Measurements from ENCODE around the gene LRTM2. TPM values are rescaled to one million over a fixed set of nuclear protein-coding genes. Genes with fewer than 3 reads are reported as not detected.

The LRTM2 gene
- total RNA-seq, 3 donors from 2014 or later = not detected

GRCh38 chr12:1803736-1804135 is 16.6 kb upstream of the LRTM2 start:
- ATAC-seq (no peak), DNase-seq (peak in 2 of 3 donors; percentile 12 to 25)
- no peaks in the 10 kb centered on the region for H3K9me3 ChIP-seq
- no peaks in the 10 kb centered on the region for H3K4me1 ChIP-seq (ENCODE audit: low read depth)
- intact Hi-C loops (cut with DNase I, micrococcal nuclease) = no loop called here
- no peaks in the 10 kb centered on the region for H3K36me3 ChIP-seq (ENCODE audit: low read depth)
- no peak for TF ChIP-seq CTCF (IDR thresholded peaks at IDR 0.05)
- H3K4me3 ChIP-seq = no peak overlapping the region

- peak; percentile 87 to 95 (median 89) for DNase-seq
- Histone ChIP-seq H3K9me3 (no peaks in the 10 kb centered on the region), H3K4me3 (no peak overlapping the region), H3K36me3 (ENCODE audit: low read depth) (no peaks in the 10 kb centered on the region), H3K4me1 (ENCODE audit: low read depth) (no peaks in the 10 kb centered on the region)
- peak; percentile 95 for ATAC-seq
- TF ChIP-seq CTCF (IDR thresholded peaks at IDR 0.05) = no peak
- intact Hi-C loops (cut with DNase I, micrococcal nuclease) = no loop called here
These were observed 15.6 kb upstream of the LRTM2 start for GRCh38 chr12:1804545-1805332.

GRCh38 chr12:1805441-1806081 is 14.8 kb upstream of the LRTM2 start:
- DNase-seq = peak in 2 of 3 donors; percentile 22 to 48
- no peaks in the 10 kb centered on the region for H3K4me1 ChIP-seq (ENCODE audit: low read depth)
- H3K9me3 ChIP-seq = no peaks in the 10 kb centered on the region
- TF ChIP-seq CTCF (IDR thresholded peaks at IDR 0.05) = no peak
- intact Hi-C loops (cut with DNase I, micrococcal nuclease) = no loop called here
- H3K36me3 ChIP-seq (ENCODE audit: low read depth) = no peaks in the 10 kb centered on the region
- no peak for ATAC-seq
- no peak overlapping the region for H3K4me3 ChIP-seq

GRCh38 chr12:1806301-1807086 is 13.9 kb upstream of the LRTM2 start:
- H3K4me1 ChIP-seq (ENCODE audit: low read depth) = no peaks in the 10 kb centered on the region
- no peaks in the 10 kb centered on the region for H3K36me3 ChIP-seq (ENCODE audit: low read depth)
- H3K4me3 ChIP-seq = no peak overlapping the region
- H3K9me3 ChIP-seq = no peaks in the 10 kb centered on the region
- intact Hi-C loops (cut with DNase I, micrococcal nuclease) = no loop called here
- ATAC-seq (no peak), DNase-seq (peak in 2 of 3 donors; percentile 20 to 40)
- TF ChIP-seq CTCF (IDR thresholded peaks at IDR 0.05) = no peak

- no peak for ATAC-seq
- Histone ChIP-seq H3K36me3 (ENCODE audit: low read depth) (no peaks in the 10 kb centered on the region), H3K4me3 (no peak overlapping the region), H3K4me1 (ENCODE audit: low read depth) (no peaks in the 10 kb centered on the region), H3K9me3 (no peaks in the 10 kb centered on the region)
- intact Hi-C loops (cut with DNase I, micrococcal nuclease) = no loop called here
- peak in 2 of 3 donors; percentile 18 for DNase-seq
- TF ChIP-seq CTCF (IDR thresholded peaks at IDR 0.05) = no peak
These were observed 13.1 kb upstream of the LRTM2 start for GRCh38 chr12:1807087-1807860.
